ENCODE measurements around the gene OR2T3.
"Not testable (repeated sequence)": the region's sequence is repeated elsewhere in the genome, so short reads cannot be mapped to it uniquely, and the experiment has no call there.

DNA sequence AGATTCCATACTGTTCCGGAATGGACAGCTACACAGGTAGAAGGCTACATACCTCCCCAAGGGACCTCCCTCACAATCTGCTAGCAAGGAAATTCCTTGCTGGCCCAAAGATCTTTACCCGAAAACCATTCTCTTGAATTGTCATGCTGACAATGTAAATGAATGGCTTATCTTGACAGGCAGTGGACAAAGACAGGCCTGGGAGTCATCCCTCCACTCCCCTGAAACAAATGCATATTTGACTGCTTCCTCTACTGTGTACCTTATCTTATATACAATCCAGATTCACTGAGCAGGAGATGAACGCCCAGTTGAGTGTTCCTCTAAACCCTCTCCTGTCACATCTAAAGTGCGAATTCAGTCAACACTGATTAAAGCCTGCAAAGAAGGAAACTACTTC lies 28.5 kb upstream of the OR2T3 start:
- TF ChIP-seq, protein P1, sequence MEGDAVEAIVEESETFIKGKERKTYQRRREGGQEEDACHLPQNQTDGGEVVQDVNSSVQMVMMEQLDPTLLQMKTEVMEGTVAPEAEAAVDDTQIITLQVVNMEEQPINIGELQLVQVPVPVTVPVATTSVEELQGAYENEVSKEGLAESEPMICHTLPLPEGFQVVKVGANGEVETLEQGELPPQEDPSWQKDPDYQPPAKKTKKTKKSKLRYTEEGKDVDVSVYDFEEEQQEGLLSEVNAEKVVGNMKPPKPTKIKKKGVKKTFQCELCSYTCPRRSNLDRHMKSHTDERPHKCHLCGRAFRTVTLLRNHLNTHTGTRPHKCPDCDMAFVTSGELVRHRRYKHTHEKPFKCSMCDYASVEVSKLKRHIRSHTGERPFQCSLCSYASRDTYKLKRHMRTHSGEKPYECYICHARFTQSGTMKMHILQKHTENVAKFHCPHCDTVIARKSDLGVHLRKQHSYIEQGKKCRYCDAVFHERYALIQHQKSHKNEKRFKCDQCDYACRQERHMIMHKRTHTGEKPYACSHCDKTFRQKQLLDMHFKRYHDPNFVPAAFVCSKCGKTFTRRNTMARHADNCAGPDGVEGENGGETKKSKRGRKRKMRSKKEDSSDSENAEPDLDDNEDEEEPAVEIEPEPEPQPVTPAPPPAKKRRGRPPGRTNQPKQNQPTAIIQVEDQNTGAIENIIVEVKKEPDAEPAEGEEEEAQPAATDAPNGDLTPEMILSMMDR (IDR thresholded peaks at IDR 0.05): not testable (repeated sequence)
- not testable (repeated sequence) for TF ChIP-seq POLR2A (IDR thresholded peaks at IDR 0.05)

All from heart left ventricle (tissue), 13 donors.